Effector CD8-positive, alpha-beta T cell (primary cell): ENCODE measurements around the gene NUDT5.
"Not testable (repeated sequence)": the region's sequence is repeated elsewhere in the genome, so short reads cannot be mapped to it uniquely, and the experiment has no call there.

ENCODE experiments used
- DNase-seq: peaks from one replicate; lab custom pipeline; 2025; lab: John Stamatoyannopoulos, UW

NUDT5 gene

GRCh38 chr10:12205082-12205481, 9.4 kb upstream of the NUDT5 start:
- no peak for DNase-seq

GRCh38 chr10:12202226-12202625, 6.5 kb upstream of the NUDT5 start:
- no peak for DNase-seq

GRCh38 chr10:12201543-12201942, 5.9 kb upstream of the NUDT5 start:
- no peak for DNase-seq

- no peak for DNase-seq
Observed at GRCh38 chr10:12200850-12201249, 5.2 kb upstream of the NUDT5 start.

- no peak for DNase-seq
Observed at GRCh38 chr10:12198156-12198555, 2.5 kb upstream of the NUDT5 start.

- no peak for DNase-seq
Observed at GRCh38 chr10:12196531-12197211, 980 bp upstream of the NUDT5 start.

GRCh38 chr10:12195281-12195602, 449 bp downstream of the NUDT5 start:
- no peak for DNase-seq

GRCh38 chr10:12194752-12195271, 879 bp downstream of the NUDT5 start:
- no peak for DNase-seq

GRCh38 chr10:12193193-12193592, 2.5 kb downstream of the NUDT5 start:
- DNase-seq = no peak

GRCh38 chr10:12191715-12192114, 4.0 kb downstream of the NUDT5 start:
- DNase-seq = no peak

- no peak for DNase-seq
Observed at GRCh38 chr10:12189426-12189825, 6.3 kb downstream of the NUDT5 start.

GRCh38 chr10:12188656-12189055, 7.0 kb downstream of the NUDT5 start:
- DNase-seq = no peak

- no peak for DNase-seq
Observed at GRCh38 chr10:12187321-12187905, 8.3 kb downstream of the NUDT5 start.

- no peak for DNase-seq
Observed at GRCh38 chr10:12186323-12186722, 9.4 kb downstream of the NUDT5 start.

GRCh38 chr10:12184165-12184564, 11.5 kb downstream of the NUDT5 start:
- DNase-seq = no peak

- DNase-seq = no peak
Observed at GRCh38 chr10:12181065-12181775, 14.5 kb downstream of the NUDT5 start.

GRCh38 chr10:12180221-12180974, 15.3 kb downstream of the NUDT5 start:
- no peak for DNase-seq

- no peak for DNase-seq
Observed at GRCh38 chr10:12179606-12180170, 16.0 kb downstream of the NUDT5 start.

- DNase-seq = no peak
Observed at GRCh38 chr10:12177642-12178041, 18.0 kb downstream of the NUDT5 start.

- not testable (repeated sequence) for DNase-seq
Observed at GRCh38 chr10:12171512-12171911, 24.2 kb downstream of the NUDT5 start.

GRCh38 chr10:12165999-12166775, 29.5 kb downstream of the NUDT5 start:
- DNase-seq = no peak
